PC-9 (cell line): ENCODE results near the gene PUS1.

Experiments used
- CTCF ChIP-seq: fragments of 200-600 bp; sonication (generic); conservative IDR thresholded peaks from 2 replicates; pipeline ENCODE4 v1.6.1; 2017; ENCODE audit warnings: mixed run types, antibody characterized with exemption, mild to moderate bottlenecking, moderate library complexity
- EZH2 ChIP-seq: fragments of 200-600 bp; sonication (generic); IDR thresholded peaks from 2 replicates; pipeline ENCODE4 v1.8.0; 2017; ENCODE audit warnings: antibody characterized with exemption, low read depth

- TF ChIP-seq EZH2 (no peak), CTCF (no peak)
These were observed 743 bp downstream of the PUS1 start for GRCh38 chr12:131929581-131930456.
